Psoas muscle (tissue), 8 donors: ENCODE measurements around the gene CTNNB1. TPM values are rescaled to one million over a fixed set of nuclear protein-coding genes. Genes with fewer than 3 reads are reported as not detected.

Experiments used
- ATAC-seq, 4 donors: fragments of 200-7000 bp; cut with Tn5 transposase; one replicate each; pipeline ENCODE4 v1.9.1; 2020; ENCODE audit warnings: moderate library complexity in 3 of 4, mild to moderate bottlenecking in 2 of 4
- DNase-seq, 2 donors: peaks; one replicate each; pipeline ENCODE4 v3.0.0-alpha.2; 2020
- H3K27ac ChIP-seq: fragments of 200-600 bp; one replicate; pipeline ENCODE4 v1.8.0; 2022
- H3K27me3 ChIP-seq, 3 donors: fragments of 200-600 bp in 1 of 3; one replicate each; pipeline versions ENCODE4 v1.6.1 to v1.8.0; 2013 to 2022; ENCODE audit warnings: low read length in 2 of 3, mild to moderate bottlenecking in 2 of 3, moderate library complexity in 1 of 3; ENCODE audit not compliant: insufficient read depth in 3 of 3
- H3K36me3 ChIP-seq, 2 donors: fragments of 200-600 bp in 1 of 2; one replicate each; pipeline versions ENCODE4 v1.6.1 to v1.8.0; 2013 to 2022; ENCODE audit warnings: low read depth in 1 of 2, mild to moderate bottlenecking in 1 of 2, moderate library complexity in 1 of 2; ENCODE audit not compliant: insufficient read depth in 1 of 2
- H3K4me1 ChIP-seq: fragments of 200-600 bp; one replicate; pipeline ENCODE4 v1.8.0; 2022
- H3K4me3 ChIP-seq: fragments of 200-600 bp; one replicate; pipeline ENCODE4 v1.8.0; 2022; ENCODE audit warnings: mild to moderate bottlenecking
- H3K9me3 ChIP-seq: fragments of 200-600 bp; one replicate; pipeline ENCODE4 v1.8.0; 2022
- CTCF ChIP-seq: fragments of 200-600 bp; IDR thresholded peaks from one replicate; pipeline ENCODE4 v1.8.0; 2022; ENCODE audit warnings: antibody characterized with exemption
- WGBS, 3 donors: extraction: QIAGEN DNeasy Blood & Tissue Kit; methylation state at CpG; one replicate each; pipeline versions ENCODE4 v1.1.6 to v1.1.7; 2013; 5-methylcytosine and 5-hydroxymethylcytosine counted together
- intact Hi-C, 2 donors: fragments of 100-400 bp; cut with DNase I; formaldehyde crosslinking; loops; one replicate each; pipeline versions ENCODE4 v1.11.0 to v1.14.2; 2022
- long read RNA-seq, 2 donors: library from polyadenylated mRNA; unstranded; transcript quantifications; one replicate each; pipeline ENCODE4 v2.0.0, GENCODE V29; 2021
- polyA plus RNA-seq, 3 donors: library from polyadenylated mRNA; stranded (reverse); fragments of 200-250 nt; gene quantifications; one replicate each; pipeline ENCODE4 v1.2.3, GENCODE V29; 2013
- total RNA-seq, 4 donors: library from RNA; stranded (reverse); fragmentation: NEBNext Ultra II Directional in 2 of 4; extraction: Animal tissue kit (Norgen Biotek cat#: 25700) in 2 of 4; gene quantifications; one replicate each; pipeline versions ENCODE4 v1.2.1 to v1.2.4, GENCODE V29; 2021 to 2023
- donor health status: healthy with polysubstance abuse.
- donor health status: DM: no; HTN: no; CAD: no; lungs with moderate emphysema.
- donor health status: Bipolar disorder and iron deficiency.
- donor health status: healthy.
- donor health status: DM: yes; HTN: yes; CAD: no.
- donor health status: DM: no; HTN: no; CAD: no.
- donor health status: DM: no; HTN: no; CAD: no.
- donor health status: DM: yes; HTN: yes; CAD: no.

The CTNNB1 gene
- 100 to 1,000 TPM in 3 of 4 donors, 10 to 100 TPM in 1; 93.8 to 128 (median 113) TPM for total RNA-seq
- polyA plus RNA-seq: 10 to 100 TPM; 32.1 to 78.8 (median 62.6) TPM
- long read RNA-seq, donor 1, transcript CTNNB1-202 (16 exons, 3,268 nt): major isoform, 23 of 54 reads
- long read RNA-seq, donor 1, transcript CTNNB1-201 (15 exons, 3,947 nt): minor isoform, 6 of 54 reads
- long read RNA-seq, donor 1, partial matches to known transcripts: 16 of 54 reads
- long read RNA-seq, donor 1, other reads (novel, unspliced or antisense): 4 of 54 reads
- long read RNA-seq, donor 2, full-length matches to known transcripts: 54 of 80 reads
- long read RNA-seq, donor 2, partial matches to known transcripts: 20 of 80 reads
- long read RNA-seq, donor 2, other reads (novel, unspliced or antisense): 6 of 80 reads

DNA sequence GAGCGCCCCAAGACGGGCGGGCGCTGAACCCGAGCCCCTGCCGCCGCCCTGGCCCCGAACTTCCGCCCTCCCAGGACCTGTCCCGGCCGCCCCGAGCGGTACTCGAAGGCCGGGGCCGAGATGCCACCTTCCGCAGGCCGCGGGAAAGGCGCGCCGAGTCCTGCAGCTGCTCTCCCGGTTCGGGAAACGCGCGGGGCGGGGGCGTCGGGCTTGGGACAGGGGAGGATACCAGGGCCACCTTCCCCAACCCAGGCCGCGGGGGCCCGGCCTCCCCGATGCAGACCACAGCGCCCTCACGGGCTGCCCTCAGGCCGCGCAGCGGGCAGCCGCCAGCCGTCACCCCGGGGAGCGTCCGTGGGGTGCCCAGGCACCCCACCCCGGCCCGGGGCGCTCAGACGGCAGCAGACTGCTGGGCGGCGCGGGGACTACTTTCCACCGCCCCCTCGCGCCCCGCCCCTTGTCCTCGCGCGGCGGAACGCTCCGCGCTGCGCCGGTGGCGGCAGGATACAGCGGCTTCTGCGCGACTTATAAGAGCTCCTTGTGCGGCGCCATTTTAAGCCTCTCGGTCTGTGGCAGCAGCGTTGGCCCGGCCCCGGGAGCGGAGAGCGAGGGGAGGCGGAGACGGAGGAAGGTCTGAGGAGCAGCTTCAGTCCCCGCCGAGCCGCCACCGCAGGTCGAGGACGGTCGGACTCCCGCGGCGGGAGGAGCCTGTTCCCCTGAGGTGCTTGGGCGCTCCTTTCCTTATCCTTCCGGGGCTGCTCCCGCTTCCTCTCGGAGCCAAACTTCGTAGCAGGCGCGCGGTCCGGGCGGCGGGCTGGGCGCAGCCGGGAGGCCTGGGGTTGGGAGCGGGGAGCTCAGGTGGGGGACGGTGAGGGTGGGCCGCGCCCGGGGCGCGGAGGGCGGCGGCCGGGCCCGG is at the start of gene CTNNB1:
Gene CTNNB1, plus strand, starts transcription at position 556 of the 916 bp plus-strand sequence. CDS start 24,564 bp downstream, outside the sequence.
- DNase-seq: peak; percentile 94 to 96
- H3K36me3 ChIP-seq: no peaks in the 10 kb centered on the region
- peak within 1 kb of the TSS; percentile 97 for H3K4me3 ChIP-seq
- no peaks in the 10 kb centered on the region for H3K9me3 ChIP-seq
- 0 to 1% (median 1%) methylated on average over 77 to 112 of the region's 112 CpGs for WGBS, 3 donors
- no peaks in the 10 kb centered on the region for H3K27me3 ChIP-seq
- peaks cover 33% of the 10 kb centered on the region for H3K4me1 ChIP-seq
- intact Hi-C loops: loop anchor here in 1 of 2 donors (5.0 kb wide), 1 partner anchor 417 kb away; no protein-coding TSS in a partner anchor
- H3K27ac ChIP-seq: peak within 1 kb of the TSS; percentile 98
- peak; percentile 13 for TF ChIP-seq CTCF
- peak; percentile 93 to 97 (median 94) for ATAC-seq

- no peak overlapping the region for H3K27ac ChIP-seq
- no peak overlapping the region for H3K4me3 ChIP-seq
- intact Hi-C loops: loop anchor here in 1 of 2 donors (5.0 kb wide), 1 partner anchor 491 kb away; no protein-coding TSS in a partner anchor
- DNase-seq (no peak), ATAC-seq (no peak)
- WGBS, 3 donors: 85 to 97% (median 87%) methylated on average over 3 of the region's 3 CpGs
- no peak for TF ChIP-seq CTCF
- no peaks in the 10 kb centered on the region for H3K4me1 ChIP-seq
- no peaks in the 10 kb centered on the region for H3K36me3 ChIP-seq
- no peaks in the 10 kb centered on the region for H3K9me3 ChIP-seq
- H3K27me3 ChIP-seq: no peaks in the 10 kb centered on the region
Observed at GRCh38 chr3:41155834-41156233, 43.5 kb upstream of the CTNNB1 start.

DNA sequence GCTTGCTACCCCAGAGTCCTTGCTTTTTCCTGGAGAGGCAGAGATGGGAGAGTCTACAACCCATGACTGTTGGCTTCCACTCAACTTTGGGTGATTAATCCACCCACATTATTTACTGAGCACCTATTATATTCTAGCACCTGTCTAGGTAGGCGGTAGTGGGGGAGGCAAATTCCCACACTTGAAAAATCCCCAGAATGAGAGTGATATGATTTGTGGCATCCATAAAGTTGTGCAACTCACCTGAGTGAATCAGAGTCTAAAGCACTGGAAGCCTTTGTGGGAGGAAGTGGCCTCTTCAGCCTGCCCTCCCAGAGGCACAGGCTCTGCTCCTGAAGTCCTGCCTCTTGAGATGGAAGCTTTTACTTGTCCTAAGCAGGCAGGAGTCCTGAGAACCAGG is 40.4 kb upstream of the CTNNB1 start:
- no peak for TF ChIP-seq CTCF
- Histone ChIP-seq H3K27ac (no peak overlapping the region), H3K27me3 (no peaks in the 10 kb centered on the region), H3K4me3 (no peak overlapping the region), H3K36me3 (no peaks in the 10 kb centered on the region), H3K9me3 (no peaks in the 10 kb centered on the region), H3K4me1 (no peaks in the 10 kb centered on the region)
- DNase-seq (no peak), ATAC-seq (no peak)
- intact Hi-C loops: loop anchor here in 1 of 2 donors (5.0 kb wide), 1 partner anchor 488 kb away; no protein-coding TSS in a partner anchor
- WGBS, 3 donors: 95 to 98% (median 97%) methylated on average over 1 of the region's 1 CpG

GRCh38 chr3:41159588-41160189 is 39.6 kb upstream of the CTNNB1 start:
- H3K27me3 ChIP-seq: no peaks in the 10 kb centered on the region
- DNase-seq (no peak), ATAC-seq (no peak)
- intact Hi-C loops: loop anchor here in 1 of 2 donors (5.0 kb wide), 1 partner anchor 488 kb away; no protein-coding TSS in a partner anchor
- WGBS, 3 donors: 85 to 88% (median 86%) methylated on average over 3 of the region's 3 CpGs
- H3K27ac ChIP-seq: no peak overlapping the region
- H3K4me1 ChIP-seq: no peaks in the 10 kb centered on the region
- H3K9me3 ChIP-seq: no peaks in the 10 kb centered on the region
- TF ChIP-seq CTCF: no peak
- H3K36me3 ChIP-seq: no peaks in the 10 kb centered on the region
- H3K4me3 ChIP-seq: no peak overlapping the region
